Pancreas (tissue), 10 donors: ENCODE results near the gene RIGI. TPM values are rescaled to one million over a fixed set of nuclear protein-coding genes. Genes with fewer than 3 reads are reported as not detected.

Experiments
- ATAC-seq, 4 donors: fragments of 200-7000 bp; cut with Tn5 transposase; one replicate each; pipeline versions ENCODE4 v1.8.0 to v1.9.1; 2020; ENCODE audit warnings: mild to moderate bottlenecking in 4 of 4, moderate library complexity in 4 of 4
- DNase-seq, 6 donors: peaks; one replicate each; pipeline ENCODE4 v3.0.0-alpha.2; 2020
- FAIRE-seq: peaks from 2 replicates; lab custom pipeline; 2012; peaks lifted over from hg19 to GRCh38; lab: Jason Lieb, UNC
- H3K27ac ChIP-seq, 4 donors: fragments of 200-600 bp; sonication (generic); 1 replicate in 3 of 4; 2 replicates in 1 of 4; pipeline versions ENCODE4 v1.5.0 to v1.8.0; 2020
- H3K27me3 ChIP-seq, 4 donors: fragments of 200-600 bp; one replicate each; pipeline ENCODE4 v1.8.0; 2021
- H3K36me3 ChIP-seq, 3 donors: fragments of 200-600 bp; sonication (generic) in 1 of 3; one replicate each; pipeline versions ENCODE4 v1.5.0 to v1.8.0; 2020 to 2021
- H3K4me1 ChIP-seq, 3 donors: fragments of 200-600 bp; one replicate each; pipeline ENCODE4 v1.8.0; 2021
- H3K4me3 ChIP-seq, 4 donors: fragments of 200-600 bp; sonication (generic) in 2 of 4; one replicate each; pipeline versions ENCODE4 v1.5.0 to v1.8.0; 2020 to 2021
- H3K9me3 ChIP-seq, 4 donors: fragments of 200-600 bp; one replicate each; pipeline ENCODE4 v1.8.0; 2021
- CTCF ChIP-seq, 4 donors: fragments of 200-600 bp; sonication (generic) in 3 of 4; IDR thresholded peaks; one replicate each; pipeline versions ENCODE4 v1.5.0 to v1.8.0; 2021; ENCODE audit warnings: antibody characterized with exemption in 4 of 4
- WGBS, 2 donors: extraction: QIAGEN DNeasy Blood & Tissue Kit; methylation state at CpG; one replicate each; pipeline ENCODE4 v1.1.7; 2013; 5-methylcytosine and 5-hydroxymethylcytosine counted together
- intact Hi-C, 3 donors: fragments of 100-400 bp; cut with DNase I; formaldehyde crosslinking; loops; one replicate each; pipeline versions ENCODE4 v1.11.1 to v1.14.2; 2022
- polyA plus RNA-seq, 2 donors: library from polyadenylated mRNA; stranded (reverse); fragments of 200-250 nt; gene quantifications; one replicate each; pipeline ENCODE4 v1.2.3, GENCODE V29; 2013
- total RNA-seq, 6 donors: library from RNA; stranded (reverse); fragmentation: NEBNext Ultra II Directional in 4 of 6; extraction: Animal tissue kit (Norgen Biotek cat#: 25700) in 4 of 6; gene quantifications; one replicate each; pipeline versions ENCODE4 v1.2.1 to v1.2.4, GENCODE V29; 2021 to 2023
- donor health status: healthy with polysubstance abuse.
- donor health status: DM: no; HTN: no; CAD: no; lungs with moderate emphysema.
- donor health status: DM: no; HTN: no; CAD: no.
- donor health status: control.
- donor health status: control.
- donor health status: Bipolar disorder and iron deficiency.
- donor health status: DM: yes; HTN: yes; CAD: no.
- donor health status: DM: no; HTN: no; CAD: no.
- donor health status: DM: no; HTN: no; CAD: no.
- donor health status: DM: yes; HTN: yes; CAD: no.

RIGI gene
- total and polyA plus RNA-seq, 8 donors = 2.1 to 10.6 (median 3.9) TPM

DNA sequence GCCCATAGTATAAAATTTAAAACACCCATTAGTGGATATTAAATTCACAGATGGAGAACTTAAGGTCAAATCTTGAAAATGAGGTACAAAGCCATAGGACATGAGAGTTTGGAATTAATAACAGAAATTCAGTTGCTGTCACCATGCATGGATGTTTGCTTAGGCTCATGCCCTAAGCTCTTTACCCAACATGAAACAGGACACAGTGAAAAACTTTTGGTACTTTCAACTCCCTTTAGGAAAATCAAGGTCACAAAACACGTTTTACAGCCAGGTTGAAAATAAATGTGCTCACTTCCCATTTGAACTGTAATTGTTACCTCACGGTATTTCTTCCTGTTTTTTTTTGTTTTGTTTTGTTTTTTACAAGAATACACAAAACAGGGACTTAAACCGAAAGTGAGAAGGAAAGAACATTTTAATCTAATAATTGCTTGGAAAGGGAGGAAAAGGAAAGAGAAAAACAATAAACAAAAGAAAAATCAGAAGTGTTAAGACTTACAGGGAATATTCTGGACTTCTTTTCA, 32.5 kb upstream of the RIGI start:
- Histone ChIP-seq H3K9me3 (no peaks in the 10 kb centered on the region), H3K27me3 (no peaks in the 10 kb centered on the region), H3K27ac (peak overlapping the region in 1 of 4 donors; percentile 1), H3K4me1 (peaks cover 0 to 4% (median 0%) of the 10 kb centered on the region in 3 donors), H3K4me3 (no peak overlapping the region), H3K36me3 (no peaks in the 10 kb centered on the region)
- TF ChIP-seq CTCF (IDR thresholded peaks at IDR 0.05) = no peak
- ATAC-seq = no peak
- DNase-seq = no peak
- 39 to 40% methylated on average over 3 of the region's 3 CpGs for WGBS, 2 donors
- intact Hi-C loops = no loop called here
- FAIRE-seq = no peak

GRCh38 chr9:32554591-32554990, 28.6 kb upstream of the RIGI start:
- H3K27ac ChIP-seq = no peak overlapping the region
- H3K36me3 ChIP-seq = no peaks in the 10 kb centered on the region
- peaks cover 7 to 10% (median 9%) of the 10 kb centered on the region in 3 donors for H3K4me1 ChIP-seq
- FAIRE-seq = no peak
- H3K27me3 ChIP-seq = no peaks in the 10 kb centered on the region
- intact Hi-C loops = no loop called here
- no peak for DNase-seq
- TF ChIP-seq CTCF (IDR thresholded peaks at IDR 0.05) = no peak
- H3K9me3 ChIP-seq = no peaks in the 10 kb centered on the region
- no peak overlapping the region for H3K4me3 ChIP-seq
- no peak for ATAC-seq

GRCh38 chr9:32554107-32554506, 28.1 kb upstream of the RIGI start:
- H3K9me3 ChIP-seq = no peaks in the 10 kb centered on the region
- FAIRE-seq (no peak), DNase-seq (no peak), ATAC-seq (no peak)
- no peaks in the 10 kb centered on the region for H3K27me3 ChIP-seq
- H3K4me3 ChIP-seq = no peak overlapping the region
- WGBS, 2 donors = 75 to 80% methylated on average over 2 of the region's 2 CpGs
- intact Hi-C loops = no loop called here
- H3K4me1 ChIP-seq = peaks cover 8 to 14% (median 10%) of the 10 kb centered on the region in 3 donors
- no peak overlapping the region for H3K27ac ChIP-seq
- no peaks in the 10 kb centered on the region for H3K36me3 ChIP-seq
- TF ChIP-seq CTCF (IDR thresholded peaks at IDR 0.05) = no peak

DNA sequence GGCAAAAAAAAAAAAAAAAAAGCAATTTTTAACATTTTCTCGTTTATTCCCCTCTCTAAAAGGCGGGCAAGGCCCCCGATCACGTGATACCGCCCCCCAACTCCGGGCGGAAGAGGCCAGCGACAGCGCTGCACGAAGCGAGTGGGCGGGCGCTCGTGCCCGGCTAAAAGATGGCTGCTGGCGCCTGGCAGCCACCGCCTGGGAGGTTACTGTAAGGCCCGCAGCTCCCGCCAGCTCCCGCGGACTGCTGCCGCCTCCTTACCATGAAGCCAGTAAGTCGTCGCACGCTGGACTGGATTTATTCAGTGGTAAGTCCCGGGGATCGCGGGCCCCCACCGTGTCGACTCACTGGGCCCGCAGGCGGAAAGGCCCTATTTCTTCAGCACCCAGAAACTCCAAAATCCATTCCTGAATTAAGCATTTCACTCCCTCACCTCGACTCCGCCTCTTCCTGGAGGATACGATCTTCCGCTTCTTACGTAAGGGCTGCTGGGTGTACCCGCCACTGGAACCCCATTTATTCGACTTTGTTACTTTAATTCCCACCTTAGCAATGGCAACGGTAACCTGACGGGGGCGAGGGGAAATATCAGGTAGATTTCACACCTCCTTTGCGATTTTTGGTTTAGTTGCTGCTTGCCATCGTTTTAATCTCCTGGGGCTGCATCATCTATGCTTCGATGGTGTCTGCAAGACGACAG, 26.3 kb upstream of the RIGI start, which contains the start of the genes SMIM27 and TOPORS:
TSS of gene SMIM27 (plus strand) at position 156 of the 701 bp plus-strand sequence. CDS start at position 264, 108 bp downstream.
TSS of gene TOPORS (minus strand) at position 415 of the 701 bp plus-strand sequence. CDS start at position 265, 150 bp downstream.
- no peak for TF ChIP-seq CTCF (IDR thresholded peaks at IDR 0.05)
- peak; percentile 69 for FAIRE-seq
- Histone ChIP-seq H3K27ac (peak within 1 kb of the TSS; percentile 87 to 97 (median 90)), H3K4me3 (peak within 1 kb of the TSS; percentile 55 to 77 (median 72)), H3K9me3 (no peaks in the 10 kb centered on the region), H3K27me3 (no peaks in the 10 kb centered on the region), H3K36me3 (no peaks in the 10 kb centered on the region), H3K4me1 (peaks cover 8 to 10% (median 10%) of the 10 kb centered on the region in 3 donors)
- intact Hi-C loops = no loop called here
- DNase-seq = peak; percentile 87 to 93 (median 90)
- peak; percentile 90 to 97 (median 94) for ATAC-seq
- WGBS, 2 donors = 0 to 1% methylated on average over 46 of the region's 46 CpGs
